Measurements from ENCODE around the gene AKAP17A. TPM values are rescaled to one million over a fixed set of nuclear protein-coding genes. Genes with fewer than 3 reads are reported as not detected.

Gene AKAP17A, protein sequence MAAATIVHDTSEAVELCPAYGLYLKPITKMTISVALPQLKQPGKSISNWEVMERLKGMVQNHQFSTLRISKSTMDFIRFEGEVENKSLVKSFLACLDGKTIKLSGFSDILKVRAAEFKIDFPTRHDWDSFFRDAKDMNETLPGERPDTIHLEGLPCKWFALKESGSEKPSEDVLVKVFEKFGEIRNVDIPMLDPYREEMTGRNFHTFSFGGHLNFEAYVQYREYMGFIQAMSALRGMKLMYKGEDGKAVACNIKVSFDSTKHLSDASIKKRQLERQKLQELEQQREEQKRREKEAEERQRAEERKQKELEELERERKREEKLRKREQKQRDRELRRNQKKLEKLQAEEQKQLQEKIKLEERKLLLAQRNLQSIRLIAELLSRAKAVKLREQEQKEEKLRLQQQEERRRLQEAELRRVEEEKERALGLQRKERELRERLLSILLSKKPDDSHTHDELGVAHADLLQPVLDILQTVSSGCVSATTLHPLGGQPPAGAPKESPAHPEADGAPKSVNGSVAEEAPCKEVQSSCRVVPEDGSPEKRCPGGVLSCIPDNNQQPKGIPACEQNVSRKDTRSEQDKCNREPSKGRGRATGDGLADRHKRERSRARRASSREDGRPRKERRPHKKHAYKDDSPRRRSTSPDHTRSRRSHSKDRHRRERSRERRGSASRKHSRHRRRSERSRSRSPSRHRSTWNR
- total RNA-seq = 100 to 1,000 TPM in 2 of 6 donors, 10 to 100 TPM in 4; 40.9 to 193 (median 52.4) TPM

DNA sequence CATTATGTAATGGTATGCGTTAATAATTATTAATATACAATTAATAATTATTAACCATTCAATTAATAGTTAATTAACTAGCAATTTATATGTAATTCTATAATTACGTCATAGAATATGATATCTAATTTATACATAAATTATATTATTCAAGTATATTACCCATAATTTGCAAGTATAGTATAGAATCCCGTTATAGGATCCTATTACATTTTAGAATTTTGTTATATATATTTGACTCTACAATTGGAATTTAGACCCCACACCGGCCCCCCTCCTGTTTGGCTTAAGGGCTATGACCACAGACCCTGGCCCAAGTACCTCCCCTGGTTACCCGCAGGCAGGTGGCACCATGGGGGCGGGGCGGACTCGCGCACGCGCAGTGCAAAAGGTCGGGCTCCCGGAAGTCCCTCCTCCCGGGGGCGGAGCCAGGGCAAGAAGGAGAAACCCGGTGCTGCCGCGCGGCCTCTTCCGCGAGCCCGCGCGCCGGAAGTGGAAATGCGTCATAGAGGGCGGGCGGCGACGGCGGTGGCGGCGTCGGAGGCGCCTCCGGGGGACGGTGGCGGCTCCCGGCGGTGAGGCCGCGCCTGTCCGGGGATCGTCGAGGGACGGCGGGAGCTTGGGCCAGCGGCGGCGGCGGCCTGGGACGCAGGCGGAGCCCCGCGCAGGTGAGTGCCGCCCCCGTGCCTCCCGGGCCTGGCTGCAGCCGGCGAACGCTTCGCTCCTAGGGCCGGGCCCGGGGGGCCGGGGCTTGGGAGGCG is at the start of gene AKAP17A:
TSS of gene AKAP17A (plus strand) at position 503 of the 761 bp plus-strand sequence. CDS start 1,859 bp downstream, outside the sequence.
- Histone ChIP-seq H3K9me3 (no peaks in the 10 kb centered on the region), H3K27ac (peak within 1 kb of the TSS; percentile 83 to 96 (median 93)), H3K27me3 (no peaks in the 10 kb centered on the region), H3K36me3 (peaks cover 24 to 30% (median 30%) of the 10 kb centered on the region in 4 donors), H3K4me3 (peak within 1 kb of the TSS; percentile 78 to 99 (median 92)), H3K4me1 (peaks cover 17 to 36% (median 21%) of the 10 kb centered on the region in 4 donors)
- ATAC-seq (ENCODE audit: low FRiP score in 2 of 2) = peak; percentile 93 to 98
- DNase-seq = peak; percentile 93 to 99
- TF ChIP-seq EP300 (IDR thresholded peaks at IDR 0.05) = peak in 1 of 4 donors; percentile 22
- TF ChIP-seq POLR2A (IDR thresholded peaks at IDR 0.05) = peak in 2 of 4 donors; percentile 80 to 93
- TF ChIP-seq, protein P1, sequence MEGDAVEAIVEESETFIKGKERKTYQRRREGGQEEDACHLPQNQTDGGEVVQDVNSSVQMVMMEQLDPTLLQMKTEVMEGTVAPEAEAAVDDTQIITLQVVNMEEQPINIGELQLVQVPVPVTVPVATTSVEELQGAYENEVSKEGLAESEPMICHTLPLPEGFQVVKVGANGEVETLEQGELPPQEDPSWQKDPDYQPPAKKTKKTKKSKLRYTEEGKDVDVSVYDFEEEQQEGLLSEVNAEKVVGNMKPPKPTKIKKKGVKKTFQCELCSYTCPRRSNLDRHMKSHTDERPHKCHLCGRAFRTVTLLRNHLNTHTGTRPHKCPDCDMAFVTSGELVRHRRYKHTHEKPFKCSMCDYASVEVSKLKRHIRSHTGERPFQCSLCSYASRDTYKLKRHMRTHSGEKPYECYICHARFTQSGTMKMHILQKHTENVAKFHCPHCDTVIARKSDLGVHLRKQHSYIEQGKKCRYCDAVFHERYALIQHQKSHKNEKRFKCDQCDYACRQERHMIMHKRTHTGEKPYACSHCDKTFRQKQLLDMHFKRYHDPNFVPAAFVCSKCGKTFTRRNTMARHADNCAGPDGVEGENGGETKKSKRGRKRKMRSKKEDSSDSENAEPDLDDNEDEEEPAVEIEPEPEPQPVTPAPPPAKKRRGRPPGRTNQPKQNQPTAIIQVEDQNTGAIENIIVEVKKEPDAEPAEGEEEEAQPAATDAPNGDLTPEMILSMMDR (IDR thresholded peaks at IDR 0.05) = peak in 4 of 6 experiments; percentile 22 to 51 (median 46)
- peak; percentile 80 to 85 for TF ChIP-seq POLR2AphosphoS5 (IDR thresholded peaks at IDR 0.05)
- 5 to 11% methylated on average over 9 to 16 of the region's 66 CpGs for WGBS, 2 donors

DNA sequence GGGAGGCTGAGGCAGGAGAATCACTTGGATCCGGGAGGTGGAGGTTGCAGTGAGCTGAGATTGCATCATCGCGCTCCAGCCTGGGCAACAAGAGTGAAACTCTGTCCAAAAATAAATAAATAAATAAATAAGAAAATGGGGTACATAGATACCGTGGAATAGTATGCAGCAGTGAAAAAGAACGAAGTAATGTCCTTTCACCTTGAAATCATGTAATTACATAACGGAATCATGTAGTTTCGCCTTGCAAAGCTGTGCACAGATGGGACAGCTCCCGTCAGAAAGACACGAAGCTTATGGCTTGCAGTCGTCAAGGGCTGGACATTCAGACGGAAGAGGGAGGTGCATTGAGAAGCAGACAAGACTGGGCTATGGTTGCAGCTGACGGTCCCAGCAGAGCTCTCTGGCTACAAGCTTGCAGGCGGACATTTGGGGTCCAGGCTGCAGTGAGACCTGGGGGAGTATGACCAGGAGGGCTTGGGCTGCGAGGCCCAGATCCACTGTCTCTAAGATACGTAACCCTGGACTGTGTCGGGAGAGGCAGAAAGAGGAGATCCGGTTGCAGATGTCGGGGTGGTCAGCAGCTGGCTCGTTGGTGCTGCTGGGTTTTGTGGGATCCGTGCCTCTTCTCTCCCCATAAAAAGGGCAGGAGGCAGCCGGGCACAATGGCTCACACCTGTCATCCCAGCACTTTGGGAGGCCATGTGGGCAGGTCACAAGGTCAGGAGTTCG is 48.2 kb upstream of the AKAP17A start:
- TF ChIP-seq POLR2A (IDR thresholded peaks at IDR 0.05) = no peak
- TF ChIP-seq, protein P1 (IDR thresholded peaks at IDR 0.05) = no peak
- no peak for TF ChIP-seq POLR2AphosphoS5 (IDR thresholded peaks at IDR 0.05)
- no peak for TF ChIP-seq EP300 (IDR thresholded peaks at IDR 0.05)
- no peaks in the 10 kb centered on the region for H3K4me1 ChIP-seq
- ATAC-seq (ENCODE audit: low FRiP score in 2 of 2) (no peak), DNase-seq (no peak)
- 93 to 95% methylated on average over 15 to 19 of the region's 22 CpGs for WGBS, 2 donors
- no peak overlapping the region for H3K4me3 ChIP-seq
- H3K27me3 ChIP-seq = no peaks in the 10 kb centered on the region
- H3K36me3 ChIP-seq = no peaks in the 10 kb centered on the region
- H3K27ac ChIP-seq = no peak overlapping the region
- H3K9me3 ChIP-seq = no peaks in the 10 kb centered on the region

DNA sequence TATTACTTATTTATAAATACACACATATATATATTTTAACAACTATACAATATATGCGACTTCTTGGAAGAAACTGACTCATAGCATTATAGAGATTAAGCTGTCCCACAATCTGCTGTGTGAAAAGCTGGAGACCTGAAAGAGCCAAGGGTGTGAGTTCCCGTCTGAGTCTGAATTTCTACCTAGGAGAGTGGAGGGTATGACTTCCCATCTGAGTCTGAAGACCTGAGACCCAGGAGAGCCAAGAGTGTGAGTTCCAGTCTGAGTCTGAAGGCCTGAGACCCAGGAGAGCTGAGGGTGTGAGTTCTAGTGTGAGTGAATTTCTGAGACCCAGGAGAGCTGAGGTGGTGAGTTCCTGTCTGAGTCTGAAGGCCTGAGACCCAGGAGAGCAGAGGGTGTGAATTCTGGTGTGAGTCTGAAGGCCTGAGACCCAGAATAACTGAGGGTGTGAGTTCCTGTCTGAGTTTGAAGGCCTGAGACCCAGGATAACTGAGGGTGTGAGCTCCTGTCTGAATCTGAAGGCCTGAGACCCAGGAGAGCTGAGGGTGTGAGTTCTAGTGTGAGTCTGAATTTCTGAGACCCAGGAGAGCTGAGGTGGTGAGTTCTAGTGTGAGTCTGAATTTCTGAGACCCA is 45.5 kb upstream of the AKAP17A start:
- WGBS, 2 donors = 85 to 91% methylated on average over 2 of the region's 2 CpGs
- H3K9me3 ChIP-seq = no peaks in the 10 kb centered on the region
- DNase-seq (no peak), ATAC-seq (ENCODE audit: low FRiP score in 2 of 2) (no peak)
- TF ChIP-seq POLR2A (IDR thresholded peaks at IDR 0.05) (no peak), EP300 (IDR thresholded peaks at IDR 0.05) (no peak), POLR2AphosphoS5 (IDR thresholded peaks at IDR 0.05) (no peak)
- TF ChIP-seq, protein P1 (IDR thresholded peaks at IDR 0.05) = no peak
- H3K4me3 ChIP-seq = no peak overlapping the region
- H3K27me3 ChIP-seq = no peaks in the 10 kb centered on the region
- no peaks in the 10 kb centered on the region for H3K36me3 ChIP-seq
- H3K27ac ChIP-seq = no peak overlapping the region
- no peaks in the 10 kb centered on the region for H3K4me1 ChIP-seq

DNA sequence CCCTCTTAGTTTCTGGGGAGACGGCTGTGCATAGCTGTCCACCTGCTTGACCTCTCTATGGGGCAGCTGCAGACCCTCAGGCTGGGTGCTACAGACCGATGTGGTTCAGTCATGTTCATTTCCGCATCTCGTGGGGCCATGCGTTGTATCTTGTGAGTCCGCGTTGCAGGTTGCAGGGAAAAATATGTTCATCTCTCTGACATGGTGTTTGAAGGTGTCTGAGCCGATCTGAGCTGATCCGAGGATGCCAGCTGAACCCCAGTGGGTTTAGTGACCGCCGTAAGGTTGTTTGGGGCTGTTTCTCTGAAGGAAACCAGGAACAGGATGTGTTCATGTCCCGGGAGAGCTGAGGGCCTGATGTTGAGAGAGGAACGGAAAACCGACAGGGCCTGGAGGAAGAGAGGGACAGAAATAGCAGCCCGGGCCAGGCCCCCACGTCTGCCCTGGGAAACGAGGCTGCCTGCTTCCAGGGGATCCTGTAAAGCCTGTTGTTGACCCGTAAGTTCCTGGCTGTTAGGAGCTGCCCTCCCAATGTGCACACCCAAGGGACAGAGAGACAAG is 44.6 kb upstream of the AKAP17A start:
- DNase-seq = no peak
- 60 to 67% methylated on average over 16 to 18 of the region's 18 CpGs for WGBS, 2 donors
- no peak overlapping the region for H3K4me3 ChIP-seq
- H3K36me3 ChIP-seq = no peaks in the 10 kb centered on the region
- no peak for TF ChIP-seq EP300 (IDR thresholded peaks at IDR 0.05)
- no peak for TF ChIP-seq POLR2AphosphoS5 (IDR thresholded peaks at IDR 0.05)
- TF ChIP-seq POLR2A (IDR thresholded peaks at IDR 0.05) = no peak
- TF ChIP-seq, protein P1 (IDR thresholded peaks at IDR 0.05) = no peak
- H3K27ac ChIP-seq = no peak overlapping the region
- peak in 1 of 2 donors; percentile 43 for ATAC-seq (ENCODE audit: low FRiP score in 2 of 2)
- no peaks in the 10 kb centered on the region for H3K4me1 ChIP-seq
- no peaks in the 10 kb centered on the region for H3K27me3 ChIP-seq
- no peaks in the 10 kb centered on the region for H3K9me3 ChIP-seq
